ENCODE measurements around the gene WWOX. TPM values are rescaled to one million over a fixed set of nuclear protein-coding genes. Genes with fewer than 3 reads are reported as not detected.

The WWOX gene
- total and polyA plus RNA-seq, 2 of the 8 experiments (the other 6 are each of a cell fraction or from before 2014, with no cell fraction given), result 5.4 to 16.7 TPM

DNA sequence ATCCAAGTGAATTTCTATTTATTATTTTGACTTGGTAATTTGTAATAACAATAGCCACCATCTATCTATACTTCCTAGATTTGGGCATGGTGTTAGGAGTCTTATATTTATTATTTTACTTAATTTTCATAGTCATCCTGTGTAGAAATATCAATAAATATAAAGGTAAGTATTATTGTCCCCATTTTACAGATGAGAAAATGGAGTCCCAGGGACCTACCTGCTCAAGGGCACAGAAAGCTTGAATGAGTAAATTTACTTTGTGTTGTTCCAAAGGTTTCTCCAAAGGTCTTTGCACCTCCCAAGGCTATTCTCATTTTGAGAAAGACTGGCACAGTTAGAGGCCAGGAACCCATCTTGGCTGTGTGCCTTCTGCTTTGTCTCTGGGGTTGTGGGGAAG lies 738.3 kb downstream of the WWOX start:
- no peak overlapping the region for H4K8ac ChIP-seq (ENCODE audit: extremely low read depth, insufficient read depth, low read length)
- no peaks in the 10 kb centered on the region for H3K79me1 ChIP-seq (ENCODE audit: low read depth, low read length)
- no peaks in the 10 kb centered on the region for H3K23me2 ChIP-seq (ENCODE audit: low read depth, low read length)
- H2BK5ac ChIP-seq (ENCODE audit: low read depth, low read length), result no peak overlapping the region
- TF ChIP-seq MAFK (IDR thresholded peaks at IDR 0.05; ENCODE audit: low read depth, low read length) (no peak), POU5F1 (IDR thresholded peaks at IDR 0.05; ENCODE audit: low read depth, low read length) (no peak), EGR1 (IDR thresholded peaks at IDR 0.05; ENCODE audit: borderline replicate concordance, low read depth, low read length) (no peak), KDM1A (IDR thresholded peaks at IDR 0.05; ENCODE audit: borderline replicate concordance, low read length) (no peak), SRF (IDR thresholded peaks at IDR 0.05; ENCODE audit: low read depth, low read length) (no peak), GTF2F1 (IDR thresholded peaks at IDR 0.05; ENCODE audit: borderline replicate concordance, low read depth, low read length) (no peak), TCF12 (IDR thresholded peaks at IDR 0.05; ENCODE audit: low read depth, low read length) (no peak), SP4 (IDR thresholded peaks at IDR 0.05; ENCODE audit: low read length) (no peak), SP2 (IDR thresholded peaks at IDR 0.05; ENCODE audit: low read length) (no peak), NRF1 (IDR thresholded peaks at IDR 0.05; ENCODE audit: low read depth, low read length) (no peak), SIN3A (conservative IDR thresholded peaks at IDR 0.05 in 1 of 2, IDR thresholded peaks at IDR 0.05 in 1 of 2; ENCODE audit: low read depth in 1 of 2, low read length in 2 of 2) (no peak)
- TF ChIP-seq, protein P1, sequence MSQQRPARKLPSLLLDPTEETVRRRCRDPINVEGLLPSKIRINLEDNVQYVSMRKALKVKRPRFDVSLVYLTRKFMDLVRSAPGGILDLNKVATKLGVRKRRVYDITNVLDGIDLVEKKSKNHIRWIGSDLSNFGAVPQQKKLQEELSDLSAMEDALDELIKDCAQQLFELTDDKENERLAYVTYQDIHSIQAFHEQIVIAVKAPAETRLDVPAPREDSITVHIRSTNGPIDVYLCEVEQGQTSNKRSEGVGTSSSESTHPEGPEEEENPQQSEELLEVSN (IDR thresholded peaks at IDR 0.05), result no peak
- no peak overlapping the region for H4K5ac ChIP-seq (ENCODE audit: insufficient read length, low read depth, low read length)
- CTCF ChIA-PET (ENCODE audit: partially characterized antibody), result no interaction called here
- H3K56ac ChIP-seq (replicated peaks; ENCODE audit: insufficient read length, low read depth, low read length), result no peak overlapping the region
- H2AFZ ChIP-seq (ENCODE audit: low read length), result no peak overlapping the region
- no peak overlapping the region for H2BK120ac ChIP-seq (replicated peaks; ENCODE audit: low read depth, low read length)
- H3K4me1 ChIP-seq (replicated peaks in 1 of 4; ENCODE audit: control insufficient read depth in 3 of 4, insufficient read depth in 4 of 4, low read length in 3 of 4), result no peaks in the 10 kb centered on the region
- H3K18ac ChIP-seq (ENCODE audit: extremely low read depth, low read length), result no peak overlapping the region
- H3K79me2 ChIP-seq (ENCODE audit: control insufficient read depth in 1 of 2, insufficient read depth in 2 of 2, low read length in 2 of 2), result no peaks in the 10 kb centered on the region
- peaks cover 0 to 1% (median 0%) of the 10 kb centered on the region in 4 experiments; a peak in 1 of 7 replicates for H3K27me3 ChIP-seq (replicated peaks in 1 of 4; ENCODE audit: control insufficient read depth in 3 of 4, extremely low read depth in 1 of 4, insufficient read depth in 3 of 4, low read length in 3 of 4)
- POLR2A ChIA-PET (ENCODE audit: partially characterized antibody), result no interaction called here
- H3K4me3 ChIP-seq (ENCODE audit: extremely low read depth in 1 of 4, insufficient read depth in 2 of 4, low read depth in 3 of 4, low read length in 4 of 4), result no peak overlapping the region
- no peaks in the 10 kb centered on the region for H3K36me3 ChIP-seq (ENCODE audit: control insufficient read depth in 2 of 4, insufficient read depth in 4 of 4, low read length in 3 of 4)
- H4K91ac ChIP-seq (replicated peaks; ENCODE audit: insufficient read length, low read length), result no peak overlapping the region
- no peak overlapping the region for H3K9ac ChIP-seq (replicated peaks in 1 of 4; ENCODE audit: extremely low read depth in 1 of 4, low read depth in 3 of 4, low read length in 3 of 4)
- no peak overlapping the region for H2BK20ac ChIP-seq (ENCODE audit: low read length)
- no peak for FAIRE-seq
- no peak overlapping the region for H2BK12ac ChIP-seq (ENCODE audit: low read depth, low read length)
- no peaks in the 10 kb centered on the region for H4K20me1 ChIP-seq (replicated peaks in 1 of 2; ENCODE audit: control insufficient read depth in 1 of 2, insufficient read depth in 2 of 2, low read length in 2 of 2)
- DNase-seq (ENCODE audit: low read depth in 1 of 2, low spot score in 2 of 2), result no peak
- no peak overlapping the region for H2BK15ac ChIP-seq (ENCODE audit: low read length)
- no peak overlapping the region for H3K4me2 ChIP-seq (ENCODE audit: insufficient read depth in 1 of 2, low read depth in 2 of 2, low read length in 2 of 2)
- no peak overlapping the region for H3K23ac ChIP-seq (ENCODE audit: insufficient read length)
- H2AK5ac ChIP-seq (ENCODE audit: low read depth, low read length), result no peak overlapping the region
- H3K14ac ChIP-seq (ENCODE audit: insufficient read length), result no peak overlapping the region
- H3K4ac ChIP-seq (replicated peaks; ENCODE audit: insufficient read length, low read depth, low read length), result no peak overlapping the region
- no peaks in the 10 kb centered on the region for H3K9me3 ChIP-seq (ENCODE audit: insufficient read depth in 2 of 2, low read depth in 1 of 2, low read length in 1 of 2)
- H3K27ac ChIP-seq (ENCODE audit: low read depth, low read length), result no peak overlapping the region

Measured in H1 (cell line).